Muscle of back (tissue), 11 donors: ENCODE measurements around the gene RTL1. TPM values are rescaled to one million over a fixed set of nuclear protein-coding genes. Genes with fewer than 3 reads are reported as not detected.

Experiments used
- DNase-seq, 3 donors: peaks; one replicate each; pipeline versions ENCODE4 v3.0.0 to v3.0.0-alpha.2; 2013
- polyA plus RNA-seq, 10 donors: library from polyadenylated mRNA; unstranded; fragments of 120-200 nt; gene quantifications; one replicate each; pipeline ENCODE4 v1.2.1, GENCODE V29; 2013; ENCODE audit not compliant: insufficient read length in 10 of 10

The RTL1 gene
- polyA plus RNA-seq, 10 donors = 22.0 to 53.8 (median 42.3) TPM

GRCh38 chr14:100867631-100868315 is 35.7 kb downstream of the RTL1 start:
- DNase-seq = no peak

DNA sequence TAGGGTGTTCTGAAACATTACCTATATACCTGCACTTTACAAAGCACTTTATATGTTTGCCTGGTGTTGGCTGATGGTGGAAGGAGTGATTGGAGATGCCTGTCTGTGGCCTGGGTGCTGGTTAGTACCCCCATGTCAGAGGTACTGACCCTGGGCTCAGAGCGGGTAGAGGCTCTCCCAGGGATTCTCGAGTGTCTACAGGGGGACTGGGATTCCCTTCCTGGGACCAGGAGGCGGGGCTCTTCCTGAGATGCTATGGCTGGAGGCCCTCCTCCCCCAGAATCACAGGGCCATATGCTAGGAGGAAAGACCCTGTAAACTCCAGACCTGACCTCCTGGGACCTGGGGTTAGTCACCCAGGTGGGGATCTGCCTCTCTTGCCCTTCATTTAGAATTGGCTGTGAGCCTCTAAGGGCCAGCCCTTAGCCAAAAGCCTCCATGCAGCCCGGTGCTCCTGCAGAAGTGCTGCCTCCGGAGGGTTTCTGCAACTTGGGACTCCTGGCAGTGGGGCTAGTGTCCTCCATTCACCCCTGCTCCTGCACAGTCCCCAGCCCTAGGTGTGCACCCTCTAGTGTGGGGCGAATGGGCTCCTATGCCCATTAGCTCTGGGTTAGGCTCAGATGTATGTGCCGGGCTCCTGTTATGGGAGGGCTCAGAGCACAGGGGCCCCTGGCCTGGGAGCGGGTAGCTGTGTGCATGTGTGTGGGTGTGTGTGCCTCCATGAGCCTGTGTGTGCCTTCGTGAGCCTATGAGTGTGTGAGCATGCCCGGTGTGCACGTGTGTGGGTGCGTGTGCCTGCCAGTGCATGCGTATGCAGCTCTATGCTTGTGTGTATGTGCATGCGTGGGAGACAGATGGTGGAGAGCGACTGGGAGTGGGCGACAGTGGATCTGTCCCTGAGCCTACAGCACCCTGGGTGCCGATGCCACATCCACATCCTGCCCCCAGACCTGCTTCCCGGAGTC is 36.6 kb downstream of the RTL1 start:
- no peak for DNase-seq

- no peak for DNase-seq
Observed at GRCh38 chr14:100865682-100866591, 37.6 kb downstream of the RTL1 start.

DNA sequence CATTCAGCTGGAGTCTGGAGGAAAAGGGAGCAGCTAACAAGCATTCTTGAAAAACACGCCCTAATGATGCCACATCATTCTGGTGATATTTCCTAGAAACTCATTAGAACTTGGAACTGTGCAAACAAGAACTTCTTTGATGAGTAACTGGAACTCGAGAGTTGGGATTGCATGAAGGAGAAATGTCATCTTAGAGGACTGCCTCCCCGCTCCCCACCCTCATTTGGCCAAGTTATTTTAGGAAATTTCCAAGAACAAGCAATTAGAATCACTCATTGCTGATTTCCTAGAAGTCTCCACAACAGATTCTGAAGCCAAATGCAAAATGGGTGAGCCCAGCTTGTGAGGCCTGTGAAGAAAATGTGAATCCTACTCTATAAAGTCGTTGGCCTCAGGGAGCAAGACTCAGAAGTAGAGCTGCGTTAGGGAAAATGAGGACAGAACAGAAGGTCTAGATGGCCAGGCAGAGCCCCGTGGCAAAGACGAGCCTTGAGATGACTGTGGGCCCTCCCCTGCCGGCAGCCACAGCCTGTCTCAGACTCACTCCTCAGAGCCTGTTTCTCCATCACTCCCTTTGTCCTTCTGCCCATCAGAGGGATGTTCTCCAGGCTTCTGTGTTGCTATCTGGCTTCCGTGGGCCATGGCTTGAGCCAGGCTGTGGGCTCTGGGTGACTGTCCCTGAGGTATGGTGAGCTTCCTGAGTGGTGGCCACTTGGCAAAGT is 38.4 kb downstream of the RTL1 start:
- DNase-seq = no peak

GRCh38 chr14:100864206-100864605 is 39.3 kb downstream of the RTL1 start:
- DNase-seq = no peak

- DNase-seq = no peak
Observed at GRCh38 chr14:100862793-100863192, 40.7 kb downstream of the RTL1 start.

- no peak for DNase-seq
Observed at GRCh38 chr14:100862277-100862676, 41.2 kb downstream of the RTL1 start.

- DNase-seq = no peak
Observed at GRCh38 chr14:100861937-100862247, 41.6 kb downstream of the RTL1 start.

GRCh38 chr14:100861188-100861936 is 42.2 kb downstream of the RTL1 start:
- DNase-seq = no peak

GRCh38 chr14:100860556-100861187 is 42.9 kb downstream of the RTL1 start:
- DNase-seq = no peak

DNA sequence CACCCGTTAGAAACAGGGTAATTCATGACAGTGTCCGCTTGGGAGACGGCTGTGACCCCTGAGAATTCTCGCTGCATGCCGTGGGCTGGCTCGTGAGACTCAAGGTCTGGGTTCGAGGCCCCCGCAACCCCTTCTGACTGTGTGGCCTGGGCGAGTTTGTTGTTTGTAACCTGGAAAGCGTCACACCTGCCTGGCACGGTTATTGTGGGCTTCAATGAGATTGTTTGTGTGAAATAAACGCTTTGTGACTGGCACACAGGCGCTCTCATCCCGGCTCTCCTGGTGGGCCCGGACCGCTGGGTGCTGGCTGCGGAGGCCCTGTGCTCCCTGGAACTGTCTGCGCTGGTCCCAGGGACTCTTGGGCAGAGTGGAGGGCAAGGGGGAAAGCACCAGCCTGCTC is 43.7 kb downstream of the RTL1 start:
- no peak for DNase-seq

DNA sequence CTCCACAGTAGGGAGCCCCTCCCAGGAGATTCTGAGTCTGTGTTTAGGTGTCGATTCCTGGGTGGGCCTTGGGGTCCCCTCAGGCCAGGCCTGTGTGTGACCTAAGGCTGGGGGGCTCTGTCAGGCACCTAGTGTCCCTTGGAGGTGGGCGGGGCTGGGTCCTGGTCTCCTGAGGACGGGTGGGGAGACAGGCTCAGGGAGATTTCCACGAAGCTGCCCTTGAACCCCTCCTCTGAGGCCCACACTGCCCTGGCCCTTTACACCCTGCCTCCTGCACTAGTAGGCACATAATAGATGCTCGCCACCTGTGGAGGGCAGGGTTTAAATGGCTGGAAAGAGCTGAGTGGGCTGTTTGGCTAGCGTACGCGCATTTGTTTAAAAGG is 44.7 kb downstream of the RTL1 start:
- DNase-seq = no peak

DNA sequence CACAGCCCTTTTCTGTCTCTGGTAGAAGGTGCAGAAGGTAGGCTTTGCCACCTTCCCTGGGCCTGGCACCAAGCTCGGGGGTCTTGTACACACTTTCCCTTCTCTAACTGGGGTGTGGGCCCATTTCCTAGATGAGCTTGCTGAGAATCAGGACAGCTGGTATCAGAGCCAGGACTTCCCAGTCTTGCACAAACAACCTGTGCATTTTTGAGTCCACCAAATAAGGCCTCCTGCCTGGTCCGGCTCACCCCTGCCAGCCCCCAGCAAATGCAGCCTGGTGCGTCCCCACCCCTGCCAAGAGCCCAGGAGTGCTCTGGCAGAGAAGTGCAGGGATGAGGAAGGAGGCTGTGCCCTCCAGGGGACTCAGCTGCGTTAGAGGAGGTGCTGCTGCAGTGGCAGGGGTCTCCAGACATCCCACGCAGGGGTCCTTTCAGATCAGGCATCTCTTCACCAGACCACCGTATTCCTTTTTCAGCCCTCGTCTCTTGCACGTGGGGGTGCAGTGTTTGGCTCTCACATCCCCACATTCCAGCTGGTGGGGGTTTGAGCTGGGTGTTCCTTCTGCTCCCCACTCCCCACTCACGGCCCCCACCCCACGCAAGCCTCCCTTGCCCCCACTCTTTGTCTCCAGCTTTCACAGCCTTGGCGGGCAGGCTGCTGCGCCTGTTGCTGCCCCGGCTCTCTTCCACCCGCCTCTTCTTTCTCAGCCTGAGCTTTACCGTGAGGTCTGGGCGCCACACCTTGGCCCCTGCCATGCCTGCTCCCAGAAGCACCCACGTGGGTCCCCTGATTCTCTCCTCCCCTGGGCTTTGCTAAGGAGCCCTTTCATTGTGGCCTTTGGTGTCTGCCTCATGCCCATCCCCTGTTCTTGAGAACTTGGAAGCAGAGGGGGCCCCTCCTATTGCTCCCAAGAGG is 45.3 kb downstream of the RTL1 start:
- no peak for DNase-seq

DNA sequence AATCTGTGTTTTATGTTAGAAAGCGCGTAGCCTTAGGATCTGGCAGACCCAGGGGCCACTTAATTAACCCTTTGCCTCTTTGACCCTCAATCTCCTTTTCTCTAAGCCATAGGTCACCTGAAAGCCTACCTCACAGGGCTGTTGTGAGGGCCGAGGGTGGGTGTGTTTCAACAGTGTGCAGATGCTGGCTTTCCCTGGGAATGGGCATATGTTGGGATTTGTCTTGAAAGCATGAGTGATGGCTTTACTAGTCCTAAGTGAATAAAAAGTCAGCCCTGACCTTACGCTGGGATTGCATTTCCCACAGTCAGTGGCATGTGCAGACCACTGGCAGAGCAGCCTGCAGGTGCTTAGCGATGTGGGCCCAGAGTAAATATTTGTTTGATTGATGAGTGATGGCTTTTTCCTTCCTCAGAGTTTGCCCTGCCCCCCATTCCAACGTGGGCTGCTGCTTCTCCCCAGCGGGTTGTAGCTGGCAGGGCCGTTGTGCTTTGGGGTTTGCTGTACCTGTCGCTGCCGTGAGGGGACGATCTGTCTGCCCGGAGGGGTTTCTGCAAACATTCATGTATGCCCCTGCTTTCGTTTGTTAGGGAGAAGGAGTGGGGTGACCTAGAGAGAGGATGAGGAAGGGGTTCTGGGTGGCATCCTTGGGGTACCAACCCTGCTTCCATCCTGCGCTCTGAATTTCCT is 46.1 kb downstream of the RTL1 start:
- no peak for DNase-seq

- DNase-seq = no peak
Observed at GRCh38 chr14:100856056-100856950, 47.2 kb downstream of the RTL1 start.

DNA sequence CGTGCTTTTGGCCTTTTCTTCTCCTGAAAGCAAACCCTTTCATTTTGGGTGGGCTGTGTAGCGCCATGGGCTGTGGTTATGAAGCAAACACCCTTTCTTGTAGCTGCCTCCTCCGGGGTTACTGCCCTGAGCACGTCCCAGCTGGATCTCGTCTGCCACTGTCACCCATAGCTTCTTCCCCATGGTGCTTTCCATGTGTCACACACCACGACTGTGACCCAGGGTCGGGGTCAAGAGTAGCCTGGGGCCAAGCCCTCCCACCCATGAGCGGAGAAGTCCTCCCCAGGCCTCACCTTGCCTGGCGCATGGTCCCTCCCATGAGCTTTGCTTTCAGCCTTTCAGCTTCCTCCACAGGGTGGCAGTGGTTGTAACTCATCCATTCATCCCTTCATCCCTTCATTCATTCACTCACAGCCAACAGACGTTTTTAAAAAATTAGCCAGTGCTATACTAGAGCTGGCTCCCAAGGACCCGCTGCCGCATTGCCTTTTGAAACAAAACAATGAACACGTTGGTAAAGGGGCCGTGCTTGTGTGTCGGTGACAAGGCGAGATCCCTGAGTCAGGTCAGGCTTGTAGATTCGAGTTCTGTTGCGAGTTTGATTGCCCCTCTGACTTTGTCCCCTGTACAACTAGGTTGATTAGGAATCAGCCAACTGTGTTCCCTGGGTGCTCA is 48.1 kb downstream of the RTL1 start:
- DNase-seq = no peak

- DNase-seq = no peak
Observed at GRCh38 chr14:100854435-100854834, 49.1 kb downstream of the RTL1 start.
